Measurements from ENCODE around the gene CAMK4. TPM values are rescaled to one million over a fixed set of nuclear protein-coding genes. Genes with fewer than 3 reads are reported as not detected.

CAMK4 gene
- total and polyA plus RNA-seq, 2 of the 8 experiments (the other 6 are each of a cell fraction or from before 2014, with no cell fraction given) = 1.8 to 8.3 TPM

DNA sequence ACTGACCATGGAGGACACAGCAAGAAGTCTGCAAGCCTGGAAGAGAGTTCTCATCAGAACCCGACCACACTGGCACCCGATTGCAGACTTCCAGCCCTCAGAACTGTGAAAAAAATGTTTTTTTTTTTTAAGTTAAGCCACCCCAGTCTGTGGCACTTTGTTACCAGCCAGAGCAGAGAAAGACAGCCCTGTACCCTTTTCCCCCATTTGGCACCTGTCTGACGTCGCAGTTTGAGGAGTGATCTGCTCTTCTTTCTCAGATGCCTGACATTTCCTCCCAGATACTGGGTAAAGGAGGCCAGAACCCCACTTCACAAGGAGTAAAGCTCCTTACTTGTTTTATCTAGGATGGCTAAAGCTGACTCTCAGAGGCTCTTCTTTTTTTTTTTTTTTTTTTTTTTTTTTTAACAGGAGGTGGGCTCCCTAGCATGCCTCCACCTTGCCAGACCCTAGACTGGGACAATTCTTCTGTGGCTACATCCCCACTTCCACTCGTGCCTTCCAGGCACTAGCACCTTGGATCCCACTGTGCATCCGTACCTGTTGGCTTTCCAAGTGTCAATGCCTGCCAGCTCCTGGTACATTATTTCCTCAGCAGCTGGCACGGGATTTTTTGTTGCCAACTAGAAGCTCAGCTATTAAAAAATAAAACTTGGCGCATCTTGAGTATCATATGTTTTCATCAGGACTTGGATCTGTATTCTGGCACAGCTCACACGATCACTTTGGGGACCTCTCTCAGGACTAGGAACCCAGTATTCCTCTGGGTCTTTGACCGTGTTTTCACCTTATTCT lies 14.4 kb downstream of the CAMK4 start (continued):
- no peak for TF ChIP-seq CREB1 (IDR thresholded peaks at IDR 0.05)

Data from H1 (cell line).